Ureter (tissue), 1 donor: ENCODE measurements around the gene EPHA4. TPM values are rescaled to one million over a fixed set of nuclear protein-coding genes. Genes with fewer than 3 reads are reported as not detected.
"Not testable (repeated sequence)": the region's sequence is repeated elsewhere in the genome, so short reads cannot be mapped to it uniquely, and the experiment has no call there.

ENCODE experiments used
- DNase-seq: peaks from one replicate; pipeline ENCODE4 v3.0.0-alpha.2; 2020; ENCODE audit warnings: low spot score
- total RNA-seq: library from RNA; stranded (reverse); gene quantifications from one replicate; pipeline ENCODE4 v1.2.4, GENCODE V29; 2023
- donor health status: DM: yes; HTN: yes; CAD: no.

The EPHA4 gene
- total RNA-seq, 1 donor from 2014 or later = 32.6 TPM

DNA sequence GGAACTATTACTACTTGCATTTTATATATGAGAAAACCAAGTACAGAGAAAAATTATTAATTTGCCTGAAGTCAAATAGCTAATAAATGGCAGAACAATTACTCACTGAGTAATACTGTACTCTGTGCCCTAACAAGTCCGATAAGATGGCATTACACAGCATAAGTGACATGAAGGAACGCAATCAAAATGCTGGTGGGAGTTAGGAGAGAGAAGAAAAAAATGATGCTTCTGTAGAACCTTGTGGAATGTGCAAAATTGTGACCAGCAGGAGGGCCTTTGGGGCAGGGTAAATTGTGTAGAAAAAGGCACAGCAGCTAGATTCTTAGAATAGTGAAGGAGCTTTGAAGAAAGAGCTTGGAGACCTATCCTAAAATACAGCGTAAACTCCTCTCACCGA lies 32.9 kb downstream of the EPHA4 start:
- DNase-seq = no peak

DNA sequence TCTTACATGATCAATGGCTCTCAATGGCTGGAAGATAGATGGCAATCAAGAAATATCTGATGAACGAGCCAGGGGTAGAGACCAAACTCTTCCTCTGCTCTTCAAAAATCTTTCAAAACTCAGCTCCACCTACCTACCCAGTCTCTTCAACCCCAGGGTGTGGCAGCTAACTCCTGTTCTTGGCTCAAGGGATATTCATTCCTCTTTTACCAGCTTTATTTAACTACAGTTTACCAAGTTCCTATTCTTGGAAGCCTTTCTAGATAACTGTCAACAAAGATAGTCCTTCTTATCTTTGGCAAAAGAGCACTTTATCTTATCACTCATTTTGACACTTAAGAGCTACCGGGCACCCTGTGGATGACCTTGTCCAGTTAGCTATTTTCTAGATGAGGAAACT lies 36.3 kb downstream of the EPHA4 start:
- DNase-seq = no peak

DNA sequence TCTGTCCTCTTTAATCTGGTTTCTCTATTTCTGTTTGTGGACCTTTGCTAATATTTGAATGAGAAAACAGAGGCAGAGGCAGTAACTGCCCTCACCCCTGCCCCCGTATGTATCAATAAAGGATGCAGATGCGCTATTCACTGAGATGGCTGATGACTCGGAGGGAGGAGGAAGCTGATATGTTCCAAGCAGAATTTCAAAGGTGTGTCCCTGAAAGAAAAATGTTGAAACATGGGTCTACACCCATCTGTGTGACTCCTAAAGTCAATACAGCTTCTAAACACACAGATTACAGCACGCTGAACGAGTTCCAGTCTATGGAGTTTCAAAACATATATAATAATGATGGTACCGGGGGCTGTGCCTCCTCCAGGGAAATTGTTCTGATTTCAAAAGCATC lies 38.8 kb downstream of the EPHA4 start:
- no peak for DNase-seq

DNA sequence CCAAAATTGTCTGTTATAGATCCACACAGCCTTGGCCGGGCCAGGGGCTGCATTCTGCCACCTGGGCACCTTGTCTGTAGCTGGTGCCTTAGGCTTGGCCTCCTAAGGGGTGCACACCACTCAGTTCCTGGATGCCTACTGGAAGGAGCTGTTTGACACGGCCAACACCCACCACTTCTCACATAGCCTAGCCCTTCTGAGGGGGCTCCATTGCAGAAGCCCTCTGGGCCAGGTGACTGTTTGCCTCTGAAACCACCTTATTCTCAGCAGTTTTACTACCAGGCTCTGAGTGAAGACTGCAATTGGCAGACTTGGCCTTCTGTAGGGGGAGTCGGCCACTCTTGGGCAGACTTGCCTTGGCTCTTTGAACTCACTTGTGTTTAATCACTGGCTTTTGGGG lies 39.5 kb downstream of the EPHA4 start:
- DNase-seq = no peak

DNA sequence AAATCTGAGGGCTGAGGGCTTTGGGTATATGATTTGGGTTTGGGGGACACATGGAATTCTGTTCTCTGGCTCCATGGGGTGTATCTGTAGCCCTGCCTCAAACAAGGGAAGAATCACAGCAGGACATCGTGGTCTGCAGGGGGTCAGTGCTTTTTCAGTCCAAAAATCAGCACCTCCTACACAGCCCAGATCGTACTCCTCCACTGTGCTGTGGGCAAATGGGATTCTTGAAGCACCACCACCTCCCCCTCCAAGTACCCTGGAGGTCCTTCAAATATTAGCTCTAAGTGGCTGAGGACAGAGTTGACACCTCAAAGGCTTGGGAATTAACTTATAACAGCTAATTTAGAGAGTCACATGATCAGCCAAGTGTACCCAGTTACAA lies 41.5 kb downstream of the EPHA4 start:
- DNase-seq = no peak

DNA sequence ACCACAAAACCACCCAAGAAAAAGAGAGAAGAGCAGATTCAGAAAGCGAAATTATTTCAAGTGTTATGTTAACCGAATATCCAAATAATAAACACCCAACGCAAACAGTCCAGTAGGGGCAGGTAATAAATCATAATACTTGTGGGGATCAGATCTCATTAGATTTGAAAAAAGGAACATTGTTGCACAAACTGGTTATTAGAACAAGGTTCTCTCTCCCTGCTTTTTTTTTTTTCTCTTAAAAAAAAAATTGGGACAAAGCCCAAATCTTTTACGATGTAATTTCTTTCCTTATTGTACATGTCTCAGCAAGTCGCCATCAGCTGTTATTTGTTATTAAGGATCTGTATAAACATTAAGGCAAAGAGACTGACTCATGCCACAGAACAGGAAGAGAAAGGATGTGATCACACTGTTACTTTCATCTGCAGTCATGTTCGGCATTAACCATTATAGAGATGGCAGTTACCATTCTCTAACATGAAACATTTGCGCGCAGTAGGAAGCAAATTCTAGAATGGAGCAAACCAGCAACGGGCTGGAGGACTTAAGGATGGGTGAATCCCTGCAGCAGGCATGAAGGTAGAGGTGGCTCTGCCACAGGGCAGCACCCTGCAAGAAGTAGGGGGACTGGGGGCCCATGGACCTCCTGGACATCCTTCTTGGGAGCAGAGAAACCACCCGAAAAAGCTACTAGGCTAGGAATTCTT lies 42.0 kb downstream of the EPHA4 start:
- no peak for DNase-seq

DNA sequence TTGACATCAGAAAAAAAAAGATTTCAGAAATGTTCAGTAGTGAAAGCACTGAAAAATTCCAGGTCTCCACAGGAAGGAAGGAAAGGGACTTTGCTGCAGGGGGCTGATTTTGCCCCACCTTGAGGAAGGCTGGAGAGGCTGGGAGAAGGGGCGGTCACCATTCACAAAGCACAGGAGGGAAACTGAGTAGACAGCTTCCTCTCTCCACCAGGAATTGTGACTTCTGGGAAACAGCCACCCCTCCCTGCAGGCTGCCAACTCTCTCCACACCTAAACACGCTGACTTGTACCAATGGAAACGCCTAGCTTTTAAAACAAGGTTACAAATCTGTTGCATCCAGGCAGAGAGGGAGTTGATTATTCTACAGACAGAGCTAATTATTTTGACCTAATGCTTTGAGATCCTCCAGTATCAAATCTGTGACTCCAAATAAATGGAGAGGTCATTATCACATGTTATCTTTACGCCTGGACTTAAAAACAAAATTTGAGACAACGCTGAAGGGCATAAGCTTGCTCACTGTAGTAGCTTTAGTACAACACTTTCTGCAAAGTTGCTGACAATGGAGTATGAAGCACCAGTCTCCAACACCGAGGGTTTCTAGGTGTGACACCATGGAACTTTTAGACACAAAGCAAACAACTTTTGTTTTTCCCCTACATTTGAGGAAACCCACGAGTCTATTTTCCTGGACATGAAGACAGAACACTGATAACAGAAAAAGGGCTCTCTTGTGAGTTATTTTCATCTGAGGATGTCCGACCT lies 42.7 kb downstream of the EPHA4 start:
- DNase-seq = no peak

DNA sequence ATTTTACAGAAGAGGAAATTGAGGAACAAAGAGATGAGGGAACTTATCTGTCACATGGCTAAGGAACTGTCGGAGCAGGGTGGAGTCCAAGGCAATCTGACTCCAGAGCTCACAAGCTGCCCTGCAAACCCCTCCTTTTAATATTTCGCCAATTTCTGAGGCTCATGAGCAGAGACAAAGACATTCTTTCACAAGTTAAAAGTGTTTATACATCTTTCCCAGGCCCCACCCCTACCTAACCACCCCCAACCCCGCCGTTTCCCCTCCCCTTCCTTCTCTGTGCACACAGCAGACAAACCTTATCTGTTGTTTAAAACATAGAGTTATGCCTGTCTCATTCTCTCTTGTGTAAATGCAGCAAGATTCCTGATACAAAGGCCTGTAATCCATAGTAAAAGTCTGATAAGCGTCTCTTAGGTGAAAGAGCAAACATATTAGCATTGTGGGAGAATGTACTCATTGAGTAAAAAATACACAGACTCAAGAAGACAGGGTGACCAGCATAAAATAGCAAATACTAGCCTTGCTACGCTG lies 44.3 kb downstream of the EPHA4 start:
- DNase-seq = no peak

DNA sequence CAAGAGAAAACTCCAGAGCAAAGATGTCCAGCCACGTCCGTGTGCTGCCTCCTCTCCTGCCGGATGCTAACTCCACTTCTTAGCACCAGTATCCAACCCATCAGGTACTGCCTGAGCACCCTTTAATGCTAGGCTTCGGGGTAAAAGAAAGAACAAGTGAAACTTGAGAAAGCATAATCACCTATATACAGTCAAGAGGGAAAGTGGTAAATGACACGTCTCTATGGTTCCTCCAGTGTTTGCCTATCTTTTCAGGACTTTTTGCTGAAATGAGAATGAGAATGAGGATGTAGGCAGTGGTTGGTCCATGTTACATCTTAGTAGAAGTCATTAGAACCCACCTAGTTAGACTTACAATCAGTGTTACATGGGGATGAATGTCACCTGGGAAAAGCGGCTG lies 47.9 kb downstream of the EPHA4 start:
- DNase-seq = no peak

DNA sequence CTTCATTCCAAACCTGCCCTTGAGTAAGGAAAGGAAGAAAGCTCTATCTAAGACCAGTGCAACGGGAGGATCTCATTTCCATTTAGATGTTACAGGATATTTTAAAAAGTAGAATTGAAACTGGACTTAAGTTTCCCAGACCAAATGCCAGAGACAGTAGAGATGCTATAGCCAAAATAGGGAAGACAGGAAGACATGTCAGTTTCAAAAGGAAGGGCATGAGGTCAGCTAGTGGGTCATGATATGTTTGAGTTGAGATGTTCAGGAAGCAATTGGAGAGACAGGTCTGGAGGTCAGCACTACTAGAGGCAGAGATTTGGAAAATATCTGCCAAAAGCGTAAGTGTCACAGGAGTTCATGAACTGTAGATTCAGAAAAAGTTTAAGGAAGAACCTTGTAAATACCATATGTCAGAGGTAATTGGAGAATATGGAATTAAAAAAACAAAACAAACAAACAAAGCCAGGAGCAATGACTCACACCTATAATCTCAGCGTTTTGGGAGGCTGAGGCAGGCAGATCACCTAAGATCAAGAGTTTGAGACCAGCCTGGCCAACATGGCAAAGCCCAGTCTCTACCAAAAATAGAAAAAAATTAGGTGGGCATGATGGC lies 50.8 kb downstream of the EPHA4 start:
- DNase-seq = no peak

DNA sequence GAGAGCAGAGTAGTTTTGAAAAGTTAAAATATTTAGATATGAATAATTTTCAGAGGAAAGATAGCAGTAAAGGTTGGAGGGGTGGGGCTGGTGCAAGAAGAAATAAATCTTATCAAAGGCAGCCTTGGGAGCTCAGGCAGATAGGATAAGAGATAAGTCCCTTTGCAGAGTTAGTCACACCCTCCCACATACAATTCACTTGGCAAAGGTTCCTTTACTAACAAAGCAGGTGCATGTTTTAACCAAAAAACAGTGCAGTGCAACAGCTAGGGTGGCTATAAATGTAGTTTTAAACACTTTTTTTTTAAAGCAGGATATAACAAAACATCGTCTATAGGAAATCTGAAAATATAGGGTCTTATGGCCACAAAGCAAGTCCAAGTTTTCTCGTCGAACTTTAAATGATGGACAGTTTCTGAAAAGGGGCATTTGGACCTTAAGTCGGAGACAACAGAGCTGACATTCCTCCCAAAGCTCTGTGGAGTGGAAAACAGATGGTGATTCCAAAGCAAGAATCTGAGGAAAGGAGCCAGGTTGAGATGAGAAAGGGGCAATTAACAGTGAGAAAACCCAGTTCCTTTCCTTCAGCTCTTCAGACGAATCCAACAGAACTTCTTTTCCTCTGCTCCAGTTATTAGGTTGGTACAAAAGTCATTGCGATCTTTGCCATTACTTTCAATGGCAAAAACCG lies 53.0 kb downstream of the EPHA4 start:
- DNase-seq = no peak

DNA sequence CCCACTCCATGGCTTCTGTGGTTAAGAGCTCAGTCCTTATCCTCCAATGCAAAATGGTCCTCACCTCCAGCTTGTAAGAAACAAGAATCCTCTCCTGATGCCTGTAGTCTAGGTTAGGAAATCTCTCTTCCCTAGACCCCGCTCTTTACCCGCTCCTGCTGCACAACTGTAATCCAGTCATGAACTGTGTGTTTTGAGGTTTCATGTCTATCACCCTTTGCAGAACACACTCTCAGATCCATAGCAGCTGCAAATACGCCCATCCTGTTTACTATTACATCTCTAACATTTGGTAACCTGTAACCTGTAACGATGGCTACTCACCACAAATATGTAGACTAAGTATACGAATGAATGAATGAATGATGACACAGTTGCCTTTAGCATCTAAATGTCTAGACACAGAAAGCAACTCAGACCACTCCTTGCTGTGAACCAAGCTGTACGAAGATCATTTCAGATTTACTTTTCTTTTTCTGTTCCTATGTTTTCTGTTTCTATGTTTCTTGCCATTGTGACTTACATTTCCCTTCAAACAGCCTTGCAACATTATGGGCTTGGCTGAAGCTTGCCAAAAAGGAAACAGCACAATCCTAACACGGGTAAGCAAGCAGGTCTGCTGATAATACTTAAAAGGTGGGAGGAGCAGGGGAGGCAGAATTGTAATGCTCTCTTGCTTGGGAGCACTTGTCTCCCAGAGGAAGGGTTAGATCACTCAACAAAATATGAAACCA lies 53.7 kb downstream of the EPHA4 start:
- DNase-seq = no peak

DNA sequence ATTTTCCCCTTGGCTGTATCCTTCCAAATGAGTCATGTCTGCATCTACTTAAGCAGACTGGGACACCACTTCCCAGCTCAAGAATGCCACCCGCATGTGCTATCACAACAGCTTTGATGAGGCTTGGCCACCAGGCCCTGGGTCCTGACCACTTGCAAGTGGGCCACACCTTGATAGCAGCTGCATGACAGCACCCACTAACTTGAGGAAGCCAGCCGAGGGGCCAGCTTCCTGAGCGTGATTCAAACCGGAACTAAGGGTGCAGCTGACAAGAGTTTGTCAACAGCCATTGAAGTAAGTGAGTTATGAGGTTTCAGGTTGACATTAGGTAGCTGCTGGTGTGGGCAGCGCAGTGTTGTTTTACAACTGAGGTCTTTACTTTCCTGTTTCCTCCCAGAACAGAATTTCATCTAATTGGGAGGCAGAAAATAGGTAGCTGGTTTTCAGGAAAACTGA lies 54.4 kb downstream of the EPHA4 start:
- DNase-seq = no peak

DNA sequence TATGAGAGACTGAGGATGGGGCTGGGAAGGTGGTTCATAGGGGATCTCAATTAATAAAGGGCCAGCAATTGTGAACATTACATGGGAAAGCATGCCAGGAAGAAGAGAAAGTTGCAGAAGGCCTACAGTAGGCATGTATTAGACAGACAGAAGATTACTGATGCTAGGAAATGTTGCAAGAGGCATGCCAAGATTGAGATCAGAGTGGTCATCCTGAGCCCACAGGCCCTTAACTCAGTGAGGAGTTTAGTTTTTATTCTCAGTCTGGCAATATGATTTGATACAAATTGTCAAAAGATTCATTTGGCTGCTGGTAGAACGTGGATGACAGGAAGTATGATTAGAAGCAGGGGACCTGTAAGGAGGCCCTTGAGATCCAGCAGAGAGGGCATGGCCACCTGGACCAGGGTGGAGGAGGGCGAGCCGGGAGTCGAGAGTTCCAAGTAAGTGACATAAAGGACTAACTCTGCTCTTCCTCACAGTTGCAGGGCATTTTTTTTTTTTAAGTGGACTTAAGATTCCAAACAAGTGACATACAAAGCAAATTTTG lies 54.9 kb downstream of the EPHA4 start:
- no peak for DNase-seq

DNA sequence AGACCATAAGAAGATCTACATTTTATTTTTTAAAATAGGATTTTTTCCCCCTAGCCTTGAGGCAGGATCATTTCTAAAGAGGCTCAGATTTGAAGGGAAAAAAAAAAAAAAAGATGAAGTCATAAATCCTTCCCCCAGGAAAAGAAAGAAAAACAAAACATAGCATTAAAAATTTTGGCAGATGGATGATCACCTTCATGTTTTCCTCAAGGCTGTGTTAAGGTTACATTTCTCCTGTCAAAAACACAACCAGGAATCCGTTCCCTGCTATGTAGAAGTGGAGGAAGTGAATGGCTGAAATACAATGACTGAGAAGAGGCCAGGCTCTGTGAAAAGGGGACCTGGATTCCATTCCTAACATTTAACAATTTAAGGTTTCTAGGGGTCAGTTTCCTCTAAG lies 56.2 kb downstream of the EPHA4 start:
- no peak for DNase-seq

DNA sequence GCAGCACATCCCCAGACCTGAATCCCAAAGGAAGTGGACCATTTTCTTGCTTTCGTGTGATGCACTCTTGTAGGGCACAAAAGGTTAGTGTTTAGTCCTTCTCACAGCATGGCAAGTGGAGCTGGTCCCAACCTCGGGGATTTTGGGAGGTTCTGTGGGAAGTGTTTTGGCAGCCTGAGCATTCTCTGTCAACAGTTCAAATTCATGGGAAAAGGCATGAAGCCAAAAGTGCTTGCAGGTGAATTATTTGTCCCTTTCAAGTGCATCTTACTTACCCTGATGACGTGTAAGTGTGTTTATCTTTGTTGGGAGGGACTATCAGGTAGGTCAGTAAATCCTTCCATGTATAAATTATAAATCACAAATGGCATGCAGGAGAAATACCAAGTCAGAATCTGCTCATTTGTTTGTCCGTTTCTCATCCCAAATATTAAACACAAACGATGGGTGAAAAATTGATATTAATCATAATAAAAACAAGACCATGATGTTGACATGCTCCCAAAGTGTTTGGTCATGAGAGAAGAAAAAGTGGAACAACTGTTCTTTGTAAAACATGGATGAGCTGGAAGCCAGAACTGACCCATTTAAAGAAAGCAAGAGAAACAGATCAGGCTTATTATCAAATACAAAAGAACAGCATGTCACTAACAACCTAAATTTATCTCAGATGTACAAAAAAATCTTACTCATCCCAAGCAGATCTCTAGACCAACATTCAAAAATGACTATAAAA lies 57.6 kb downstream of the EPHA4 start:
- DNase-seq = no peak

DNA sequence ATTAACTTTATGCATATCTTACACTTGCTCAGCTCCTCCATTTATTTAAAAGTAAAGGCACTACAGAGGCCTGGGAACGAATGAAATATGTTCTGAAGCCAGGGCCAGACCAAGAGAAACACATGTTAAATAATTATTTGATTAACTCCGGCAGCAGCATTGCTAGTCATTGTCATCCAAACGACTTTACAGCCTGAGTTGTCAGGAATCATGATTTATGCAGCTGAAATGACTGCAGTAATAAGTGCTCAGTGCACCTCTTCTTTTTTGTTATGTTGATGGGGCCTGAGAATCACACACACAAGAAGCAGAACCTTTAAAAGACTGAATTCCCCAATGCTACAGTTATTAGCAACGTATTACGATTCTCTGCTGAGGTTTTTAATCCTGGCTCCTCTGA lies 58.9 kb downstream of the EPHA4 start:
- DNase-seq = no peak

DNA sequence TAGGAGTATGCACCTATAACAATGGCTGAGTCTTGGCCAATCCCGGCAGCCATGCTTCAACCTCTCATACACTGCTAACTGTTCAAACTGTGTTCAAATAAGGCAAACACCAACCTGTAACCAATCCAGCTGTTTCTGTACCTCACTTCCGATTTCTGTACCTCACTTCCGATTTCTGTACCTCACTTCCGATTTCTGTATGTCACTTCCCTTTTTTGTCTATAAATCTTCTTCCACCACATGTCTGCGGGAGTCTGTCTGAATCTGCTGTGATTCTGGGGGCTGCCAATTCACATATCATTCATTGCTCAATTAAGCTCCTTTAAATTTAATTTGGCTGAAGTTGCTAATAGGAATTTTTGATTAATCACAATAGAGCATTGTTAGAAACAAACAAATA lies 60.8 kb downstream of the EPHA4 start:
- DNase-seq = not testable (repeated sequence)

DNA sequence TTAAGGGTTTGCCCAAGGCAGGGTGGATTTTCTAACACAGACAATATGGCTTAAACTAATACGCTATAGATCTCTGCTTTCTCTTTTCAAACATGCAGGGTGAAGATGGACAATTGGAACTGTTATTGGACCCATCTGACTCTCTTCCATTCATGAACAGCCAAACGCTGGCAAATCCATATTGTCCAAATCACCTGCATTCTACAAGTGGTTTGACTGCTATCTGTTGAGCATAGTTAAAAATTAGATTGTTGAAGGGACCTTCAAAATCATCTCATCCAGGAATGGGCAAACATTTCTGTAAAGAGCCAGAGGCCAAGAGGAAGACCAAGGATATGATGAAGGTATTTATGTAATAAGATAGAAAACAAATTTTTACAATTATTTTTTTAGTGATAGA lies 65.6 kb downstream of the EPHA4 start:
- no peak for DNase-seq

DNA sequence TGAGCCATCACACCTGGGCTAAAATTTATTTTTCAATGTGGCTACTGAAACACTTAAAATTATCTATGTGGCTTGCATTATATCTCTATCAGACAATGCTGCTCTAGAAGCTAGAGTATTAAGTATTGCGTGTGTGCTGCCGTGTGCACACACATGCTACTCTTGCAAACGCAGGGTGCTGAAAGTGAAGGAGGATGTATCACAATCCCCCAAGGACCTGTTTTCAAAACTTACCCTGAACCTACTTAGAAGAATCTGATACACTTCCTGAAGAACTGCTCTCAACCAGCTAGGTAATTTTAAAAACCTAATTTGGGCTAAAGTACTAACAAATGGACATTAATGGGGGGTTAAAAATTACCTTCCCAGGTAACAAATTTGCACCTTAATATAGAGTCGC lies 66.5 kb downstream of the EPHA4 start:
- no peak for DNase-seq

DNA sequence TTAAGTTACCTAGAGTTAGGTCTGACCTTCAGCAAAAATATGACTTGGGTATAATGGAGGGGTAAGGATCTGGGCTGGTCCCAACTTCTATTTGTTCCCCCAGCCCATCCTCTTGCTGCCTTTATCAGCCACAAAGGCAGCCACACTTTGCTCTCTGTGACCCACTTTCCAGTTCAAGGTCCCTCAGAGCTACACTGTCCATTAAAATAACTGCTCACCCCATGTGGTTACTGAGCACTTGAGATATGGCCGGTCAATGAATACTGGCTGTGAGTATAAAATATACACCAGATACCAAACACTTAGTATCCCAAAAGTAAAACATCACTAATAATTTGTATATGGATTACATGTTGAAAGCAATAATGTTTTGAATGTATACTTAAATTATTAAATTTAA lies 67.2 kb downstream of the EPHA4 start:
- DNase-seq = no peak
